Breast epithelium (tissue), 4 donors: Measurements from ENCODE around the gene C22orf15. TPM values are rescaled to one million over a fixed set of nuclear protein-coding genes. Genes with fewer than 3 reads are reported as not detected.

Experiments used
- DNase-seq, 2 donors: peaks; one replicate each; pipeline ENCODE4 v3.0.0-alpha.2; 2019; ENCODE audit warnings: low spot score in 2 of 2
- H3K27ac ChIP-seq, 2 donors: fragments of 200-600 bp; sonication (generic) in 1 of 2; one replicate each; pipeline ENCODE4 v1.5.1; 2016 to 2019; ENCODE audit warnings: mild to moderate bottlenecking in 1 of 2
- H3K27me3 ChIP-seq, 2 donors: fragments of 200-600 bp; sonication (generic) in 1 of 2; one replicate each; pipeline versions ENCODE4 v1.5.1 to v1.6.0; 2017 to 2019; ENCODE audit warnings: control low read depth in 1 of 2, mild to moderate bottlenecking in 1 of 2
- H3K36me3 ChIP-seq: fragments of 200-600 bp; one replicate; pipeline ENCODE4 v1.5.1; 2019
- H3K4me1 ChIP-seq, 2 donors: fragments of 200-600 bp; sonication (generic); one replicate each; pipeline ENCODE4 v1.5.1; 2016 to 2019; ENCODE audit warnings: control low read depth in 1 of 2
- H3K4me3 ChIP-seq, 3 donors: fragments of 200-600 bp; sonication (generic); 1 replicate in 2 of 3; 2 replicates in 1 of 3; pipeline ENCODE4 v1.5.1; 2016 to 2019; ENCODE audit warnings: mild to moderate bottlenecking in 3 of 3, moderate library complexity in 2 of 3
- H3K9me3 ChIP-seq, 2 donors: fragments of 200-600 bp; sonication (generic) in 1 of 2; one replicate each; pipeline ENCODE4 v1.5.1; 2016 to 2019; ENCODE audit warnings: control low read depth in 1 of 2
- POLR2A ChIP-seq: fragments of 450-650 bp; IDR thresholded peaks from one replicate; pipeline ENCODE4 v1.6.1; 2016; ENCODE audit warnings: antibody characterized with exemption, mild to moderate bottlenecking, moderate library complexity
- POLR2AphosphoS5 ChIP-seq, 3 donors: sonication (generic); formaldehyde crosslinking; IDR thresholded peaks; one replicate each; pipeline ENCODE4 v1.6.1; 2017; ENCODE audit warnings: antibody characterized with exemption in 3 of 3
- intact Hi-C: fragments of 100-400 bp; cut with DNase I; formaldehyde crosslinking; loops from one replicate; pipeline ENCODE4 v1.15.1; 2023; ENCODE audit warnings: low total_unique reads
- total RNA-seq, 3 donors: library from RNA; depleted of rRNA; stranded (reverse); fragments of >200 nt; gene quantifications; one replicate each; pipeline ENCODE4 v1.1.0, GENCODE V29; 2016
- TF ChIP-seq, protein P1 (sequence below), 3 donors: fragments of 450-650 bp; IDR thresholded peaks; one replicate each; pipeline ENCODE4 v1.5.1; 2016 to 2017; ENCODE audit warnings: antibody characterized with exemption in 3 of 3, mild to moderate bottlenecking in 3 of 3, moderate library complexity in 3 of 3

The C22orf15 gene
- total RNA-seq, 3 donors from 2014 or later: not detected

DNA sequence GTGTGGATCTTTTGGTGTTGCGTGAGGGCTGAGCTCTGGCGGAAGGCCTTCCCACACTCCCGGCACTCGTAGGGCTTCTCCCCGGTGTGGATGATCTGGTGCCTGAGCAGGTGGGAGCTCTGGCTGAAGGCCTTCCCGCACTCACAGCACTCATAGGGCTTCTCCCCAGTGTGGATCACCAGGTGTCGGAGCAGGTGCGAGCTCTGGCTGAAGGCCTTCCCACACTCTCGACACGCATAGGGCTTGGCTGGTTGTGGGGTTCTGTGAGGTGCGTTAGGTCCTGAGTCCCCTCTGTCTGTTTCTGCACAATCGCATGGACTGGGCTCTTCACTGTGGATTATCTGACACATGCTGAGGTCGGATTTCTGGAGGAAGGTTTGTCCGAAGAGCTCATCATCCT is 18.3 kb upstream of the C22orf15 start:
- intact Hi-C loops: no loop called here
- H3K27me3 ChIP-seq: no peaks in the 10 kb centered on the region
- H3K27ac ChIP-seq: no peak overlapping the region
- H3K36me3 ChIP-seq: peaks cover 5% of the 10 kb centered on the region
- TF ChIP-seq POLR2A: no peak
- H3K4me1 ChIP-seq: no peaks in the 10 kb centered on the region
- no peak for DNase-seq
- no peak overlapping the region for H3K4me3 ChIP-seq
- H3K9me3 ChIP-seq: no peaks in the 10 kb centered on the region

- peaks cover 5% of the 10 kb centered on the region for H3K36me3 ChIP-seq
- no peaks in the 10 kb centered on the region for H3K4me1 ChIP-seq
- intact Hi-C loops: no loop called here
- H3K9me3 ChIP-seq: no peaks in the 10 kb centered on the region
- H3K27me3 ChIP-seq: no peaks in the 10 kb centered on the region
- TF ChIP-seq POLR2A: no peak
- TF ChIP-seq POLR2AphosphoS5 (IDR thresholded peaks at IDR 0.05): no peak
- TF ChIP-seq, protein P1, sequence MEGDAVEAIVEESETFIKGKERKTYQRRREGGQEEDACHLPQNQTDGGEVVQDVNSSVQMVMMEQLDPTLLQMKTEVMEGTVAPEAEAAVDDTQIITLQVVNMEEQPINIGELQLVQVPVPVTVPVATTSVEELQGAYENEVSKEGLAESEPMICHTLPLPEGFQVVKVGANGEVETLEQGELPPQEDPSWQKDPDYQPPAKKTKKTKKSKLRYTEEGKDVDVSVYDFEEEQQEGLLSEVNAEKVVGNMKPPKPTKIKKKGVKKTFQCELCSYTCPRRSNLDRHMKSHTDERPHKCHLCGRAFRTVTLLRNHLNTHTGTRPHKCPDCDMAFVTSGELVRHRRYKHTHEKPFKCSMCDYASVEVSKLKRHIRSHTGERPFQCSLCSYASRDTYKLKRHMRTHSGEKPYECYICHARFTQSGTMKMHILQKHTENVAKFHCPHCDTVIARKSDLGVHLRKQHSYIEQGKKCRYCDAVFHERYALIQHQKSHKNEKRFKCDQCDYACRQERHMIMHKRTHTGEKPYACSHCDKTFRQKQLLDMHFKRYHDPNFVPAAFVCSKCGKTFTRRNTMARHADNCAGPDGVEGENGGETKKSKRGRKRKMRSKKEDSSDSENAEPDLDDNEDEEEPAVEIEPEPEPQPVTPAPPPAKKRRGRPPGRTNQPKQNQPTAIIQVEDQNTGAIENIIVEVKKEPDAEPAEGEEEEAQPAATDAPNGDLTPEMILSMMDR (IDR thresholded peaks at IDR 0.05): no peak
- no peak overlapping the region for H3K4me3 ChIP-seq
- no peak for DNase-seq
- H3K27ac ChIP-seq: no peak overlapping the region
These were observed 17.0 kb upstream of the C22orf15 start for GRCh38 chr22:23745791-23746190.

DNA sequence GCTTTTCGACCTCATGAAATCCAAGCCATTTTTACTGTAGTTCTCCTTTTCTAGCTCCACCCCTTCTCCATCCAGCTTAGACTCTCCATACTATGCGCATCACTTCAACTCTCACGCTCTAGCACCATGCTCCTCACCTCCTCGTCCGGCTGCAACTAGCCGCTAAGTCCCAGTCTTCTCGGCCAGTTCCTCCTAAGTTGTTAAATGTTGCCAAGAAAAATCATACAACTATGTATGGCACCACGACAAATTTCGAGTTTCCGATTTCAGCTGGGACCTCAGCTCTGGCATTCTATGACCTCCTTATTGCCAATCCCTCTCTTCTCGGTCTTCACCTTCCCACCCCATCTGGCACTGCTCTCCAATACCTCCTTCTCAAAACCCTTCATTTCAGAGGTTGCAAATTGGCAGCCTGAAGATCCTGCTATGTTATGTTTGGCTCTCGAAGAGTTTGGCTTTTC is 12.9 kb upstream of the C22orf15 start:
- no peaks in the 10 kb centered on the region for H3K27me3 ChIP-seq
- peak overlapping the region; percentile 95 for H3K27ac ChIP-seq
- intact Hi-C loops: no loop called here
- DNase-seq: no peak
- H3K9me3 ChIP-seq: no peaks in the 10 kb centered on the region
- H3K4me1 ChIP-seq: no peaks in the 10 kb centered on the region
- H3K4me3 ChIP-seq: peak overlapping the region; percentile 64 to 83 (median 73)
- H3K36me3 ChIP-seq: no peaks in the 10 kb centered on the region
- TF ChIP-seq, protein P1 (IDR thresholded peaks at IDR 0.05): no peak
- no peak for TF ChIP-seq POLR2A
- TF ChIP-seq POLR2AphosphoS5 (IDR thresholded peaks at IDR 0.05): no peak

DNA sequence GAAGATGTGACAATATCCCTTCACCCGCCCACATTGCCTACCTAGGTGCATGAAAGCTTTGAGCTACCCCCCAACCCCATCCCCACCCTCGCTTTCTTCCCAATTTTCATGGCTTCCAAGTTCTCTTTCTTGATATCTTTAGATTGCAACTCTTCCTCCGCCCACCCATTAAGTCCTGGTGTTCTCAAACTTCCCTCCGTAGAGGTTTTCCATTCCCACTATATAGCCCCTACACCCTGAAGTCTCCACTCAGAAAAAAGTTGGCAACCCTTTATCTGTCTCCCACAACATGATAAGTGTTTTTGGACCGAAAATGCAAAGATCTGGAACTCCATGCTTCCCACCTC is 12.4 kb upstream of the C22orf15 start:
- H3K27ac ChIP-seq: peak overlapping the region; percentile 95
- intact Hi-C loops: no loop called here
- no peak for DNase-seq

GRCh38 chr22:23750714-23751440 is 11.9 kb upstream of the C22orf15 start, which contains the start of gene ZNF70:
Gene ZNF70 (minus strand): TSS chr22:23751112. CDS start chr22:23745140, 5,972 bp downstream.
- H3K36me3 ChIP-seq: no peaks in the 10 kb centered on the region
- H3K9me3 ChIP-seq: no peaks in the 10 kb centered on the region
- peak within 1 kb of the TSS; percentile 95 for H3K27ac ChIP-seq
- peak; percentile 58 to 78 (median 72) for TF ChIP-seq POLR2AphosphoS5 (IDR thresholded peaks at IDR 0.05)
- TF ChIP-seq, protein P1 (IDR thresholded peaks at IDR 0.05): no peak
- intact Hi-C loops: no loop called here
- peak within 1 kb of the TSS; percentile 64 to 83 (median 73) for H3K4me3 ChIP-seq
- peak; percentile 85 to 88 for DNase-seq
- no peaks in the 10 kb centered on the region for H3K4me1 ChIP-seq
- H3K27me3 ChIP-seq: no peaks in the 10 kb centered on the region

More for the DNA sequence above, 12.4 kb upstream of the C22orf15 start:
- Histone ChIP-seq H3K4me1 (no peaks in the 10 kb centered on the region), H3K27me3 (no peaks in the 10 kb centered on the region), H3K36me3 (no peaks in the 10 kb centered on the region), H3K9me3 (no peaks in the 10 kb centered on the region), H3K4me3 (peak overlapping the region; percentile 64 to 83 (median 73))
- TF ChIP-seq, protein P1 (IDR thresholded peaks at IDR 0.05): no peak
- TF ChIP-seq POLR2AphosphoS5 (IDR thresholded peaks at IDR 0.05) (no peak), POLR2A (no peak)
